Stomach (tissue), 9 donors: ENCODE measurements around the gene LHFPL2. TPM values are rescaled to one million over a fixed set of nuclear protein-coding genes. Genes with fewer than 3 reads are reported as not detected.

ENCODE experiments used
- DNase-seq, 2 donors: peaks; one replicate each; pipeline versions ENCODE4 v3.0.0 to v3.0.0-alpha.2; 2013 to 2019
- H3K27ac ChIP-seq, 5 donors: fragments of 200-600 bp in 4 of 5; sonication (generic) in 4 of 5; one replicate each; pipeline ENCODE4 v1.5.1; 2013 to 2019; ENCODE audit warnings: mild to moderate bottlenecking in 1 of 5, moderate library complexity in 1 of 5
- H3K27me3 ChIP-seq, 3 donors: fragments of 200-600 bp; sonication (generic); one replicate each; pipeline ENCODE4 v1.5.1; 2017 to 2019; ENCODE audit warnings: mixed run types in 1 of 3
- H3K36me3 ChIP-seq, 4 donors: fragments of 200-600 bp; sonication (generic); 1 replicate in 3 of 4; 2 replicates in 1 of 4; pipeline ENCODE4 v1.5.1; 2016 to 2019
- H3K4me1 ChIP-seq, 4 donors: fragments of 200-600 bp; sonication (generic); one replicate each; pipeline ENCODE4 v1.5.1; 2016 to 2019
- H3K4me3 ChIP-seq, 4 donors: fragments of 200-600 bp; sonication (generic) in 3 of 4; one replicate each; pipeline ENCODE4 v1.5.1; 2016 to 2019; ENCODE audit warnings: mild to moderate bottlenecking in 1 of 4
- H3K9me3 ChIP-seq, 4 donors: fragments of 200-600 bp; sonication (generic); one replicate each; pipeline ENCODE4 v1.5.1; 2016 to 2019
- EP300 ChIP-seq: sonication (generic); formaldehyde crosslinking; IDR thresholded peaks from one replicate; pipeline ENCODE4 v1.6.1; 2017; ENCODE audit warnings: antibody characterized with exemption
- POLR2A ChIP-seq, 4 donors: fragments of 450-650 bp; IDR thresholded peaks; one replicate each; pipeline ENCODE4 v1.6.1; 2016; ENCODE audit warnings: antibody characterized with exemption in 4 of 4, control low read depth in 2 of 4, mild to moderate bottlenecking in 1 of 4, moderate library complexity in 1 of 4
- POLR2AphosphoS5 ChIP-seq, 3 donors: sonication (generic); formaldehyde crosslinking; IDR thresholded peaks; one replicate each; pipeline ENCODE4 v1.6.1; 2016; ENCODE audit warnings: antibody characterized with exemption in 3 of 3
- WGBS, 5 donors: extraction: QIAGEN DNeasy Blood & Tissue Kit in 3 of 5; methylation state at CpG; one replicate each; pipeline versions ENCODE4 v1.1.5 to v1.1.7; 2013 to 2018; 5-methylcytosine and 5-hydroxymethylcytosine counted together
- intact Hi-C: fragments of 100-400 bp; cut with DNase I; formaldehyde crosslinking; loops from one replicate; pipeline ENCODE4 v1.15.1; 2023; ENCODE audit warnings: low total_unique reads
- polyA plus RNA-seq, 3 donors: library from polyadenylated mRNA; stranded (reverse); fragments of 200-250 nt; gene quantifications; one replicate each; pipeline ENCODE4 v1.2.3, GENCODE V29; 2013
- total RNA-seq, 5 donors: library from RNA; depleted of rRNA; stranded (reverse); fragments of >200 nt; gene quantifications; one replicate each; pipeline versions ENCODE4 v1.1.0 to v1.2.3, GENCODE V29; 2014 to 2016
- TF ChIP-seq, protein P1 (sequence below), 7 experiments: fragments of 450-650 bp in 4 of 7; fragments of 200-600 bp in 3 of 7; sonication (generic) in 3 of 7; IDR thresholded peaks; one replicate each; pipeline ENCODE4 v1.5.1; 2016 to 2019; ENCODE audit warnings: antibody characterized with exemption in 7 of 7, control low read depth in 2 of 7, mild to moderate bottlenecking in 1 of 7
- donor health status: healthy with polysubstance abuse.
- donor health status: Bipolar disorder and iron deficiency.
- donor health status: healthy.

Gene LHFPL2
- total and polyA plus RNA-seq, 8 donors: 3.7 to 53.6 (median 24.3) TPM

DNA sequence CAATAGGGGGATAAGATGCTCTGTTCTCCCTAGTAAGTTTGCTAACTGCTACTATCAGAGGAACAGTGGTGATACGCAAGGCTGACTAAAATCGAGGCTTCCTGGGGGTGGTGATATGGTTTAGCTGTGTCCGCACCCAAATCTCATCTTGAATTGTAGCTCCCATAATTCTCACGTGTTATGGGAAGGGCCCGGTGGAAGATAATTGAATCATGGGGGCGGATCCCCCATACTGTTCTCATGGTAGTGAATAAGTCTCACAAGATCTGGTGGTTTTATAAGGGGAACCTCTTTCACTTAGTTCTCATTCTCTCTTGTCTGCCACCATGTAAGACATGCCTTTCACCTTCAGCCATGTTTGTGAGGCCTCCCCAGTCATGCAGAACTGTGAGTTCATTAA lies 135.1 kb downstream of the LHFPL2 start:
- Histone ChIP-seq H3K9me3 (no peaks in the 10 kb centered on the region), H3K4me3 (no peak overlapping the region), H3K27ac (no peak overlapping the region), H3K27me3 (no peaks in the 10 kb centered on the region), H3K36me3 (no peaks in the 10 kb centered on the region), H3K4me1 (peaks cover 2 to 41% (median 27%) of the 10 kb centered on the region in 4 donors)
- TF ChIP-seq POLR2A (IDR thresholded peaks at IDR 0.05) (no peak), POLR2AphosphoS5 (IDR thresholded peaks at IDR 0.05) (no peak), EP300 (no peak)
- TF ChIP-seq, protein P1, sequence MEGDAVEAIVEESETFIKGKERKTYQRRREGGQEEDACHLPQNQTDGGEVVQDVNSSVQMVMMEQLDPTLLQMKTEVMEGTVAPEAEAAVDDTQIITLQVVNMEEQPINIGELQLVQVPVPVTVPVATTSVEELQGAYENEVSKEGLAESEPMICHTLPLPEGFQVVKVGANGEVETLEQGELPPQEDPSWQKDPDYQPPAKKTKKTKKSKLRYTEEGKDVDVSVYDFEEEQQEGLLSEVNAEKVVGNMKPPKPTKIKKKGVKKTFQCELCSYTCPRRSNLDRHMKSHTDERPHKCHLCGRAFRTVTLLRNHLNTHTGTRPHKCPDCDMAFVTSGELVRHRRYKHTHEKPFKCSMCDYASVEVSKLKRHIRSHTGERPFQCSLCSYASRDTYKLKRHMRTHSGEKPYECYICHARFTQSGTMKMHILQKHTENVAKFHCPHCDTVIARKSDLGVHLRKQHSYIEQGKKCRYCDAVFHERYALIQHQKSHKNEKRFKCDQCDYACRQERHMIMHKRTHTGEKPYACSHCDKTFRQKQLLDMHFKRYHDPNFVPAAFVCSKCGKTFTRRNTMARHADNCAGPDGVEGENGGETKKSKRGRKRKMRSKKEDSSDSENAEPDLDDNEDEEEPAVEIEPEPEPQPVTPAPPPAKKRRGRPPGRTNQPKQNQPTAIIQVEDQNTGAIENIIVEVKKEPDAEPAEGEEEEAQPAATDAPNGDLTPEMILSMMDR (IDR thresholded peaks at IDR 0.05): no peak
- no peak for DNase-seq
- intact Hi-C loops: no loop called here
- 77 to 89% (median 80%) methylated on average over 6 of the region's 6 CpGs for WGBS, 5 donors

DNA sequence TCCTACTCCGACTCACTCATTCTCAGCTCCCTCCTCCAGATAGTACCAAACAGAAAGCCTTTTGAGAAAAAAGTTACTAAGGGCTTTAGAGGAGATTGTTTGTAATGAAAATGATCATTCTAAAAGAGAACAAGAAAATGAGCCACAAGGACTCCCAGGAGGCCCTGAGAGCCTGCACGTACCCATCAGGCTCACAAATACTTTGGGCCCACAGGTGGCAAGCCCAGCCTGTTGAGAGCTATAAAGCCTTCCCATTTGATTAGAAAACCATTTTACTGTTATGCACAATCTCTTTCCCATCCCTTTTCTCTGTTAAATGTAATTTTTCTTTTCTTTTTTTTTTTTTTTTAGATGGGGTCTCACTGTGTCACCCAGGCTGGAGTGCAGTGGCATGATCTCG lies 136.1 kb downstream of the LHFPL2 start:
- Histone ChIP-seq H3K27me3 (no peaks in the 10 kb centered on the region), H3K36me3 (no peaks in the 10 kb centered on the region), H3K4me1 (peaks cover 3 to 45% (median 28%) of the 10 kb centered on the region in 4 donors), H3K4me3 (no peak overlapping the region), H3K27ac (no peak overlapping the region), H3K9me3 (no peaks in the 10 kb centered on the region)
- TF ChIP-seq POLR2AphosphoS5 (IDR thresholded peaks at IDR 0.05) (no peak), EP300 (no peak), POLR2A (IDR thresholded peaks at IDR 0.05) (no peak)
- TF ChIP-seq, protein P1 (IDR thresholded peaks at IDR 0.05): no peak
- intact Hi-C loops: no loop called here
- DNase-seq: no peak
- 93 to 99% (median 96%) methylated on average over 3 of the region's 3 CpGs for WGBS, 5 donors

DNA sequence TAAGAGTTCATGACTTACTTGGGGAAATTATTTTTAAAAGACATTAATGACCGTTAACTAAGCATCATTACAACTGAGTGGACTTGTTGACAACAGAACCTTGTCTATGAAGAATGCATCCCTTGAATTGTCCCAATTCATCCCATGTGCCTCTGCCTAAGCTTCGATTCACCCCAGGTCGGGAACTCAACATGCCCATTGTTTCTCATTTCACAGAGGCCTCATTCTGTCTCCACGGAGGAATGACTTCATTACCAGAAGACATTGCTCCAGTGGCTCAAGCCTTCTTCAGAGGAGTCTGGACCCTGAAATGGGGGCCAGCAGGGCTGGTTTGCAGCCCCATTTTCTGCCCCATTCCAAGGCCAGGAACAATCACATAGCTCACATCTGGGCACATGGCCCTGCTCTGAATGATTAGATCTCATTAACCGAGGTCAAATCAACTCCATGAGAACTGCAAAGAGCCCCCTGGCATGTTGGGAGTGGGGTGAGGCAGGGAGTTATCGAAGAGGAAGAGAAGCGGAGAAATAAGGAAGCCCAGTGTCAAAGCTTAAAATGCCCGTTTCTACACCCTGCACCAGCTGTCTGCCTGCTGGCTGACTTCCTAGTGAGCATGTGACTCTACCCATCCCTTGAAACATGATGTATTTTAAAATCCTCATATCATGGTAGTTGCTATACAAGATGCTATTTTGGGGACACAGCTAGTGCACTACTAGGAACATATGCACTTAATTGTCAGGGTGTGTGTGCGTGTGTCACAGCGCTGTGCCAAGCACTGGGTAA lies 137.3 kb downstream of the LHFPL2 start:
- Histone ChIP-seq H3K9me3 (no peaks in the 10 kb centered on the region), H3K4me1 (peaks cover 3 to 56% (median 33%) of the 10 kb centered on the region in 4 donors), H3K27me3 (no peaks in the 10 kb centered on the region), H3K4me3 (no peak overlapping the region), H3K36me3 (no peaks in the 10 kb centered on the region), H3K27ac (peak overlapping the region in 4 of 5 donors; percentile 18 to 78 (median 72))
- TF ChIP-seq, protein P1 (IDR thresholded peaks at IDR 0.05): no peak
- TF ChIP-seq EP300: no peak
- no peak for TF ChIP-seq POLR2AphosphoS5 (IDR thresholded peaks at IDR 0.05)
- TF ChIP-seq POLR2A (IDR thresholded peaks at IDR 0.05): no peak
- DNase-seq: peak in 1 of 2 donors; percentile 57
- intact Hi-C loops: no loop called here
- WGBS, 5 donors: 80 to 89% (median 86%) methylated on average over 10 of the region's 10 CpGs

DNA sequence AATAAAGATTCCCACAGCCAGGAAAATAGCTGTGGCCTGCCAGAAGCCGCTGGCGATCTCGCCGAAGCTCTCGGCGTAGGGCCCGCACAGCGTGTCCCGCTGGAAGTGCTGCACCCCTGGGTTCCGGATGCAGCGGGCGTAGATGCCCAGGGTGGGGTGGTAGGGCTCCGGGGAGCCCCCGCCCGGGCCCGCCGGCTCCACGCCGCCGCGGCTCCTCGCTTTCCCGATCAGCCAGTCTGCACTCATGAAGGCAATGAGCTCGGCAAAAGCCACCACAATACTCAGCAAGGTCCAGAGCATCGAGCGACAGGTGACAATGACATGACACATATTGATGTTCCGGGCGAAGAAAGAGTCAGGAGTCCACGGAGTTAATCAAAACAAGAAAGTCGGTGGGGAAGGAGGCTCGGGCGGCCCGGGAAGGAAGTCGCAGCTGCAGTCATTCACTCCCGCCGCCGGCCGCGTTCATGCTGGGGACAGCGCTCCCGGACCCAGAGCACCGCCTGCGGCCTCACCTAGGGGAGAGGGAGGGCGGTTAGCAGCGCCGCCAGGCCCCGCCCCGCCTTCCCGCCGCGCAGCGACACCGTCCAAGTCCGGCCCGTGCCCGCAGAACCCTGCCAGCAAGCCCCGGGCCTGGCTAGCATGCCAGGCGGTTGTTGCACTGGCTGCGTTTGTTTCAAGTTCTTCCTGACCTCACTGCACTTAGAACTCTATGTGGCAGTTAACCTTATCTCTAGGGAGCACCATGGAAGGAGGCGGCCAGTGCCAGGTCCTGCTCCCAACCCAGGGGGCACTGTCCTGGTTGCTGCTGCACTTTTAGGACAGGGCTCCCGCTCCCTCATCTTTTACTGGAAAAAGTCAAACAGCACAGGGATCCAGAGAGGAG lies 138.4 kb downstream of the LHFPL2 start:
- H3K27me3 ChIP-seq: no peaks in the 10 kb centered on the region
- intact Hi-C loops: no loop called here
- no peaks in the 10 kb centered on the region for H3K36me3 ChIP-seq
- peak; percentile 85 to 86 for DNase-seq
- H3K9me3 ChIP-seq: no peaks in the 10 kb centered on the region
- 5 to 14% (median 8%) methylated on average over 38 to 61 of the region's 61 CpGs for WGBS, 5 donors
- TF ChIP-seq POLR2A (IDR thresholded peaks at IDR 0.05) (no peak), POLR2AphosphoS5 (IDR thresholded peaks at IDR 0.05) (peak in 2 of 3 donors; percentile 21 to 68)
- H3K4me3 ChIP-seq: peak overlapping the region; percentile 40 to 53 (median 52)
- peak overlapping the region; percentile 50 to 78 (median 71) for H3K27ac ChIP-seq
- H3K4me1 ChIP-seq: peaks cover 8 to 68% (median 41%) of the 10 kb centered on the region in 4 donors
